ENCODE measurements around the gene PTBP1. TPM values are rescaled to one million over a fixed set of nuclear protein-coding genes. Genes with fewer than 3 reads are reported as not detected.
A peak's percentile ranks its signal among the peaks of the same experiment; 100 is the strongest.

The PTBP1 gene
- total and polyA plus RNA-seq, 9 of the 15 experiments (the other 6 are each of a cell fraction or from before 2014, with no cell fraction given) = 14.0 to 759 (median 234) TPM

GRCh38 chr19:823565-824121 is 26.4 kb downstream of the PTBP1 start (continued):
- peak; percentile 50; the same call in 1 of the 2 replicates for TF ChIP-seq ATF3 (IDR thresholded peaks at IDR 0.05)
- no peak for TF ChIP-seq ATF3 (CRISPR knock-in tag; conservative IDR thresholded peaks at IDR 0.05)
- peak; percentile 44 for TF ChIP-seq HMGN3 (IDR thresholded peaks at IDR 0.05; ENCODE audit: borderline replicate concordance, extremely low read depth, insufficient read length, low read depth, low read length)
- no peak for TF ChIP-seq TARDBP (IDR thresholded peaks at IDR 0.05)

- BruUV-seq (replicated peaks) = no TSS peak
- FAIRE-seq = no peak
- in situ Hi-C loops (cut with MboI) = no loop called here
Observed at GRCh38 chr19:824885-825284, 27.6 kb downstream of the PTBP1 start.

More at GRCh38 chr19:824885-825284, 27.6 kb downstream of the PTBP1 start:
- DNase-seq (ENCODE audit: extremely low read depth in 1 of 4, low spot score in 3 of 4) (no peak), ATAC-seq (no peak)
- POLR2A ChIA-PET = interaction anchor here (0.6 to 2.4 kb wide), 2 partner anchors 24 to 168 kb away, joined by 3 to 9 read pairs; no protein-coding TSS in a partner anchor
- intact Hi-C loops (cut with micrococcal nuclease) = no loop called here
- Histone ChIP-seq H3K27ac (ENCODE audit: extremely low read depth, low read depth, low read length) (peak overlapping the region; percentile 39; the same call in 1 of the 3 replicates), H3K4me1 (replicated peaks in 1 of 2; ENCODE audit: control insufficient read depth in 2 of 2, insufficient read depth in 2 of 2, low read length in 2 of 2) (peaks cover 15 to 71% of the 10 kb centered on the region in 2 experiments), H3K4me3 (no peak overlapping the region), H3K9me3 (replicated peaks; ENCODE audit: control insufficient read depth, insufficient read depth, low read depth, low read length) (no peaks in the 10 kb centered on the region), H4K20me1 (replicated peaks; ENCODE audit: control insufficient read depth, insufficient read depth, low read length) (no peaks in the 10 kb centered on the region), H2AFZ (ENCODE audit: low read depth, low read length) (no peak overlapping the region), H3K9ac (ENCODE audit: insufficient read depth in 1 of 2, low read depth in 2 of 2, low read length in 2 of 2) (peak overlapping the region in 1 of 2 experiments; percentile 86; a peak in 2 of 4 replicates), H3K36me3 (ENCODE audit: control insufficient read depth, insufficient read depth, low read length) (no peaks in the 10 kb centered on the region), H3K9me1 (ENCODE audit: control insufficient read depth, insufficient read depth, low read length) (no peaks in the 10 kb centered on the region), H3K27me3 (ENCODE audit: control insufficient read depth in 2 of 2, insufficient read depth in 2 of 2, low read length in 2 of 2) (no peaks in the 10 kb centered on the region), H3K79me2 (ENCODE audit: control insufficient read depth, insufficient read depth, low read length) (peaks cover 22% of the 10 kb centered on the region; the same call in 2 of the 3 replicates), H3K4me2 (ENCODE audit: insufficient read depth, low read length) (no peak overlapping the region)
- no peak for TF ChIP-seq SMARCA5 (IDR thresholded peaks at IDR 0.05)
- TF ChIP-seq POLR2G (IDR thresholded peaks at IDR 0.05; ENCODE audit: low read depth, low read length) = 0 out of 2 replicates have a peak, but pooled peaks have one; percentile 43
- no peak for TF ChIP-seq EWSR1 (IDR thresholded peaks at IDR 0.05; ENCODE audit: borderline replicate concordance, low read depth, partially characterized antibody)
- 0 out of 2 replicates have a peak, but pooled peaks have one; percentile 36 for TF ChIP-seq ZNF395 (CRISPR knock-in tag; IDR thresholded peaks at IDR 0.05)
- peak; percentile 55 for TF ChIP-seq RBFOX2 (IDR thresholded peaks at IDR 0.05; ENCODE audit: low read depth, low read length)
- no peak for TF ChIP-seq SMAD2 (IDR thresholded peaks at IDR 0.05; ENCODE audit: low read depth, low read length)
- CTCF ChIA-PET (ENCODE audit: low intra/inter-chr PET ratio) = no interaction called here
- WGBS (ENCODE audit: insufficient coverage, low coverage, missing lambda C conversion rate) = 75% methylated on average over 15 of the region's 15 CpGs

Data from K562 (cell line).